ENCODE results near the gene NTNG1.
"Not testable (repeated sequence)": the region's sequence is repeated elsewhere in the genome, so short reads cannot be mapped to it uniquely, and the experiment has no call there.

The NTNG1 gene

GRCh38 chr1:107198561-107198960 lies 57.7 kb downstream of the NTNG1 start:
- DNase-seq (ENCODE audit: low spot score), result no peak

- DNase-seq (ENCODE audit: low spot score), result no peak
Measured at GRCh38 chr1:107200631-107201030, 59.8 kb downstream of the NTNG1 start.

GRCh38 chr1:107202007-107202406 lies 61.2 kb downstream of the NTNG1 start:
- no peak for DNase-seq (ENCODE audit: low spot score)

GRCh38 chr1:107213225-107213624 lies 72.4 kb downstream of the NTNG1 start:
- DNase-seq (ENCODE audit: low spot score), result no peak

- no peak for DNase-seq (ENCODE audit: low spot score)
Measured at GRCh38 chr1:107220036-107220435, 79.2 kb downstream of the NTNG1 start.

- DNase-seq (ENCODE audit: low spot score), result no peak
Measured at GRCh38 chr1:107225706-107226105, 84.9 kb downstream of the NTNG1 start.

- no peak for DNase-seq (ENCODE audit: low spot score)
Measured at GRCh38 chr1:107228704-107229371, 88.0 kb downstream of the NTNG1 start.

GRCh38 chr1:107229711-107230110 lies 88.9 kb downstream of the NTNG1 start:
- DNase-seq (ENCODE audit: low spot score), result no peak

GRCh38 chr1:107230121-107230520 lies 89.3 kb downstream of the NTNG1 start:
- DNase-seq (ENCODE audit: low spot score), result no peak

GRCh38 chr1:107231291-107231690 lies 90.5 kb downstream of the NTNG1 start:
- DNase-seq (ENCODE audit: low spot score), result no peak

- no peak for DNase-seq (ENCODE audit: low spot score)
Measured at GRCh38 chr1:107232426-107232825, 91.6 kb downstream of the NTNG1 start.

- DNase-seq (ENCODE audit: low spot score), result not testable (repeated sequence)
Measured at GRCh38 chr1:107236760-107237159, 95.9 kb downstream of the NTNG1 start.

GRCh38 chr1:107243461-107243860 lies 102.6 kb downstream of the NTNG1 start:
- DNase-seq (ENCODE audit: low spot score), result no peak

GRCh38 chr1:107244709-107245500 lies 104.1 kb downstream of the NTNG1 start:
- no peak for DNase-seq (ENCODE audit: low spot score)

GRCh38 chr1:107246775-107247345 lies 106.0 kb downstream of the NTNG1 start:
- DNase-seq (ENCODE audit: low spot score), result no peak

GRCh38 chr1:107247679-107248078 lies 106.8 kb downstream of the NTNG1 start:
- DNase-seq (ENCODE audit: low spot score), result no peak

- no peak for DNase-seq (ENCODE audit: low spot score)
Measured at GRCh38 chr1:107250169-107250568, 109.3 kb downstream of the NTNG1 start.

- no peak for DNase-seq (ENCODE audit: low spot score)
Measured at GRCh38 chr1:107251083-107251482, 110.2 kb downstream of the NTNG1 start.

- DNase-seq (ENCODE audit: low spot score), result no peak
Measured at GRCh38 chr1:107251839-107252238, 111.0 kb downstream of the NTNG1 start.

- DNase-seq (ENCODE audit: low spot score), result no peak
Measured at GRCh38 chr1:107252271-107252670, 111.4 kb downstream of the NTNG1 start.

GRCh38 chr1:107254306-107254705 lies 113.5 kb downstream of the NTNG1 start:
- DNase-seq (ENCODE audit: low spot score), result no peak

- DNase-seq (ENCODE audit: low spot score), result no peak
Measured at GRCh38 chr1:107255469-107255868, 114.6 kb downstream of the NTNG1 start.

All from hematopoietic multipotent progenitor cell treated with erythropoietin and hydrocortisone succinate and interleukin-3 and kit ligand, for 17 days (in vitro differentiated cells).